Measurements from ENCODE around the gene RIT1. TPM values are rescaled to one million over a fixed set of nuclear protein-coding genes. Genes with fewer than 3 reads are reported as not detected.

RIT1 gene
- total and polyA plus RNA-seq, 2 of the 13 experiments (the other 11 are each of a cell fraction or from before 2014, with no cell fraction given): 12.2 to 32.2 TPM

DNA sequence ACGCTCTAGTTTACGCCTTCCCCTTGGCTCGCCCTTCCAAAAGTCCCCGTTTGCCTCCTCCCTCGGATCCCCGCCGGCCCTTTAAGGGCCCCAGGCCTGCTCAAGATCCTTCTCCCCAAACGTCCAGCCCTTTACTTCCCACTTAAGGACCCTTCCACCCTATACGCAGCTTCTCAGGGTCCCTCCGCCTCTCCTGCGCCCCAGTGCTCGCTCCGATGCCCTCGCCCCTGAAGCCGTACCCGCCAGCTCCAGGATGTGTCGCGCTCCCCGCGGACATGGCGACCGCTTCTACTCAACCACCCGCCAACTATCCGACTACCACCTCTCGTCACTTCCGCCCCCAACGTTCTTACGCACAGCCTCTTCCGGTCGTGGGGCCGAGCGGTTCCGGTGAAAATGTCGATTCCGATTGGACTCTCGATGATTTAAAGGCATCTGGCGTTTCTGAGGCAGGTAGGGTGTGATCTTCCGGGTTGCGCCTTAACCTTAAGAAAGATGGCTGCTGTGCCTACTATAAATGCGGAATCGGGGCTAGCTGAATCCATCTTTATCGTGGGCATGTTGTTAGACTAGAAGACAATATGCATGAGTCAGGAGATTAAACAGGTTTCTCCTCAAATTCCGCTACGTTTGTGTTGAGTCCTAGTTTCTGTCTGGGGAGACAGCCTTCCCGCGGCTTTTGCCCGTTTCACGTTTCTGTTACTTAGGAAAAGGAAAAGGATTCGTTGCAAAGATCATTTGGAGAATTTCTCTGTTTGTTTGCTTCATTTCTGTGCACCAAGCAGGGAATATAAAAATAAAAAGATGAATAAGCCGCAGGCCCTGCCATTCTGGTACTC is 23.2 kb upstream of the RIT1 start, which contains the start of gene KHDC4 (continued):
- TF ChIP-seq, protein P1, sequence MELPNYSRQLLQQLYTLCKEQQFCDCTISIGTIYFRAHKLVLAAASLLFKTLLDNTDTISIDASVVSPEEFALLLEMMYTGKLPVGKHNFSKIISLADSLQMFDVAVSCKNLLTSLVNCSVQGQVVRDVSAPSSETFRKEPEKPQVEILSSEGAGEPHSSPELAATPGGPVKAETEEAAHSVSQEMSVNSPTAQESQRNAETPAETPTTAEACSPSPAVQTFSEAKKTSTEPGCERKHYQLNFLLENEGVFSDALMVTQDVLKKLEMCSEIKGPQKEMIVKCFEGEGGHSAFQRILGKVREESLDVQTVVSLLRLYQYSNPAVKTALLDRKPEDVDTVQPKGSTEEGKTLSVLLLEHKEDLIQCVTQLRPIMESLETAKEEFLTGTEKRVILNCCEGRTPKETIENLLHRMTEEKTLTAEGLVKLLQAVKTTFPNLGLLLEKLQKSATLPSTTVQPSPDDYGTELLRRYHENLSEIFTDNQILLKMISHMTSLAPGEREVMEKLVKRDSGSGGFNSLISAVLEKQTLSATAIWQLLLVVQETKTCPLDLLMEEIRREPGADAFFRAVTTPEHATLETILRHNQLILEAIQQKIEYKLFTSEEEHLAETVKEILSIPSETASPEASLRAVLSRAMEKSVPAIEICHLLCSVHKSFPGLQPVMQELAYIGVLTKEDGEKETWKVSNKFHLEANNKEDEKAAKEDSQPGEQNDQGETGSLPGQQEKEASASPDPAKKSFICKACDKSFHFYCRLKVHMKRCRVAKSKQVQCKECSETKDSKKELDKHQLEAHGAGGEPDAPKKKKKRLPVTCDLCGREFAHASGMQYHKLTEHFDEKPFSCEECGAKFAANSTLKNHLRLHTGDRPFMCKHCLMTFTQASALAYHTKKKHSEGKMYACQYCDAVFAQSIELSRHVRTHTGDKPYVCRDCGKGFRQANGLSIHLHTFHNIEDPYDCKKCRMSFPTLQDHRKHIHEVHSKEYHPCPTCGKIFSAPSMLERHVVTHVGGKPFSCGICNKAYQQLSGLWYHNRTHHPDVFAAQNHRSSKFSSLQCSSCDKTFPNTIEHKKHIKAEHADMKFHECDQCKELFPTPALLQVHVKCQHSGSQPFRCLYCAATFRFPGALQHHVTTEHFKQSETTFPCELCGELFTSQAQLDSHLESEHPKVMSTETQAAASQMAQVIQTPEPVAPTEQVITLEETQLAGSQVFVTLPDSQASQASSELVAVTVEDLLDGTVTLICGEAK (IDR thresholded peaks at IDR 0.05): peak; percentile 91
- TF ChIP-seq, protein P1 (CRISPR knock-in tag; IDR thresholded peaks at IDR 0.05): peak; percentile 35; the same call in 1 of the 2 replicates
- TF ChIP-seq ZNF7 (CRISPR knock-in tag; IDR thresholded peaks at IDR 0.05) (no peak), CCDC6 (CRISPR knock-in tag; IDR thresholded peaks at IDR 0.05) (0 out of 2 replicates have a peak, but pooled peaks have one; percentile 23), PAX8 (CRISPR knock-in tag; IDR thresholded peaks at IDR 0.05; ENCODE audit: borderline replicate concordance) (no peak), ELF4 (CRISPR knock-in tag; IDR thresholded peaks at IDR 0.05; ENCODE audit: borderline replicate concordance) (peak; percentile 90), FOXO1 (CRISPR knock-in tag; IDR thresholded peaks at IDR 0.05) (no peak), RFX5 (IDR thresholded peaks at IDR 0.05; ENCODE audit: low read depth, low read length) (0 out of 2 replicates have a peak, but pooled peaks have one; percentile 10), ZC3H13 (CRISPR knock-in tag; IDR thresholded peaks at IDR 0.05) (peak; percentile 89), MAF1 (CRISPR knock-in tag; IDR thresholded peaks at IDR 0.05; ENCODE audit: borderline replicate concordance) (no peak; the same call in 1 of the 2 replicates), PHF8 (CRISPR knock-in tag; IDR thresholded peaks at IDR 0.05) (peak; percentile 98), DR1 (CRISPR knock-in tag; IDR thresholded peaks at IDR 0.05) (peak; percentile 89)
- TF ChIP-seq, protein P2, sequence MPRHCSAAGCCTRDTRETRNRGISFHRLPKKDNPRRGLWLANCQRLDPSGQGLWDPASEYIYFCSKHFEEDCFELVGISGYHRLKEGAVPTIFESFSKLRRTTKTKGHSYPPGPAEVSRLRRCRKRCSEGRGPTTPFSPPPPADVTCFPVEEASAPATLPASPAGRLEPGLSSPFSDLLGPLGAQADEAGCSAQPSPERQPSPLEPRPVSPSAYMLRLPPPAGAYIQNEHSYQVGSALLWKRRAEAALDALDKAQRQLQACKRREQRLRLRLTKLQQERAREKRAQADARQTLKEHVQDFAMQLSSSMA (CRISPR knock-in tag; IDR thresholded peaks at IDR 0.05): 0 out of 2 replicates have a peak, but pooled peaks have one; percentile 68
- TF ChIP-seq, protein P3, sequence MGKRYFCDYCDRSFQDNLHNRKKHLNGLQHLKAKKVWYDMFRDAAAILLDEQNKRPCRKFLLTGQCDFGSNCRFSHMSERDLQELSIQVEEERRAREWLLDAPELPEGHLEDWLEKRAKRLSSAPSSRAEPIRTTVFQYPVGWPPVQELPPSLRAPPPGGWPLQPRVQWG (CRISPR knock-in tag; IDR thresholded peaks at IDR 0.05; ENCODE audit: borderline replicate concordance, low read depth): no peak
- TF ChIP-seq, protein P4, sequence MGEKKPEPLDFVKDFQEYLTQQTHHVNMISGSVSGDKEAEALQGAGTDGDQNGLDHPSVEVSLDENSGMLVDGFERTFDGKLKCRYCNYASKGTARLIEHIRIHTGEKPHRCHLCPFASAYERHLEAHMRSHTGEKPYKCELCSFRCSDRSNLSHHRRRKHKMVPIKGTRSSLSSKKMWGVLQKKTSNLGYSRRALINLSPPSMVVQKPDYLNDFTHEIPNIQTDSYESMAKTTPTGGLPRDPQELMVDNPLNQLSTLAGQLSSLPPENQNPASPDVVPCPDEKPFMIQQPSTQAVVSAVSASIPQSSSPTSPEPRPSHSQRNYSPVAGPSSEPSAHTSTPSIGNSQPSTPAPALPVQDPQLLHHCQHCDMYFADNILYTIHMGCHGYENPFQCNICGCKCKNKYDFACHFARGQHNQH (CRISPR knock-in tag; IDR thresholded peaks at IDR 0.05): peak; percentile 46; the same call in 1 of the 2 replicates
